HepG2 (cell line): Measurements from ENCODE around the gene MSGN1. TPM values are rescaled to one million over a fixed set of nuclear protein-coding genes. Genes with fewer than 3 reads are reported as not detected.

Source experiments
- PAWR ChIP-seq: sonication (generic); formaldehyde crosslinking; IDR thresholded peaks from 2 replicates; pipeline ENCODE4 v1.4.0; 2020; ENCODE audit warnings: missing genetic modification reagents, mild to moderate bottlenecking, borderline replicate concordance
- polyA plus RNA-seq, 8 experiments: library from polyadenylated mRNA; depleted of rRNA in 3 of 8; stranded (reverse) in 7 of 8; unstranded in 1 of 8; fragments of >200 nt; fragmentation: Illumina TruSeq in 4 of 8; extraction: Trizol in 4 of 8; gene quantifications; 2 replicates each; pipeline versions ENCODE4 v1.2.1 to v1.2.3, GENCODE V29; 2011 to 2016; ENCODE audit warnings: low read depth in 4 of 8, missing spikeins in 1 of 8, mixed read lengths in 1 of 8; ENCODE audit not compliant: insufficient read depth in 1 of 8
- total RNA-seq, 5 experiments: library from RNA; depleted of rRNA; stranded (reverse); fragments of >200 nt; fragmentation: Illumina TruSeq; extraction: Trizol; gene quantifications; 2 replicates each; pipeline ENCODE4 v1.2.3, GENCODE V29; 2016; ENCODE audit warnings: low read depth in 1 of 5
- TF ChIP-seq, protein P1 (sequence below): sonication (generic); formaldehyde crosslinking; IDR thresholded peaks from 2 replicates; pipeline ENCODE4 v1.5.0; 2020; ENCODE audit warnings: mild to moderate bottlenecking, missing genetic modification reagents
- TF ChIP-seq, protein P2 (sequence below): sonication (generic); formaldehyde crosslinking; IDR thresholded peaks from 2 replicates; pipeline ENCODE4 v1.4.0; 2020; ENCODE audit warnings: mild to moderate bottlenecking, missing genetic modification reagents, borderline replicate concordance

MSGN1 gene
- total and polyA plus RNA-seq, 2 of the 13 experiments (the other 11 are each of a cell fraction or from before 2014, with no cell fraction given) = not detected

DNA sequence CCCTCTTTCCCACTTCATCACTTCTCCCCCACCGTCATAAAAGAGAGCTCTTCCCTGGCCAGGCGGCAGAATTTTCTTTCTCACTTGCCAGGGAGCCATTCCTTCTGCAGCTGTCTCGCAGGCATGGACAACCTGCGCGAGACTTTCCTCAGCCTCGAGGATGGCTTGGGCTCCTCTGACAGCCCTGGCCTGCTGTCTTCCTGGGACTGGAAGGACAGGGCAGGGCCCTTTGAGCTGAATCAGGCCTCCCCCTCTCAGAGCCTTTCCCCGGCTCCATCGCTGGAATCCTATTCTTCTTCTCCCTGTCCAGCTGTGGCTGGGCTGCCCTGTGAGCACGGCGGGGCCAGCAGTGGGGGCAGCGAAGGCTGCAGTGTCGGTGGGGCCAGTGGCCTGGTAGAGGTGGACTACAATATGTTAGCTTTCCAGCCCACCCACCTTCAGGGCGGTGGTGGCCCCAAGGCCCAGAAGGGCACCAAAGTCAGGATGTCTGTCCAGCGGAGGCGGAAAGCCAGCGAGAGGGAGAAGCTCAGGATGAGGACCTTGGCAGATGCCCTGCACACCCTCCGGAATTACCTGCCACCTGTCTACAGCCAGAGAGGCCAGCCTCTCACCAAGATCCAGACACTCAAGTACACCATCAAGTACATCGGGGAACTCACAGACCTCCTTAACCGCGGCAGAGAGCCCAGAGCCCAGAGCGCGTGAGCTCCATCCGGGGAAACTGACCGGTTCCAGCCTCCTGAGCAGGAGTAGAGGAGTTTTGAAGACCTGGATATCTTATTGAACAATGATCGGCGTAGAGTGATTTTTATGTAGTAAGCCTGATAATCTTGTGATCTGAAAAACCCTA lies at the start of gene MSGN1 (continued):
- TF ChIP-seq, protein P1, sequence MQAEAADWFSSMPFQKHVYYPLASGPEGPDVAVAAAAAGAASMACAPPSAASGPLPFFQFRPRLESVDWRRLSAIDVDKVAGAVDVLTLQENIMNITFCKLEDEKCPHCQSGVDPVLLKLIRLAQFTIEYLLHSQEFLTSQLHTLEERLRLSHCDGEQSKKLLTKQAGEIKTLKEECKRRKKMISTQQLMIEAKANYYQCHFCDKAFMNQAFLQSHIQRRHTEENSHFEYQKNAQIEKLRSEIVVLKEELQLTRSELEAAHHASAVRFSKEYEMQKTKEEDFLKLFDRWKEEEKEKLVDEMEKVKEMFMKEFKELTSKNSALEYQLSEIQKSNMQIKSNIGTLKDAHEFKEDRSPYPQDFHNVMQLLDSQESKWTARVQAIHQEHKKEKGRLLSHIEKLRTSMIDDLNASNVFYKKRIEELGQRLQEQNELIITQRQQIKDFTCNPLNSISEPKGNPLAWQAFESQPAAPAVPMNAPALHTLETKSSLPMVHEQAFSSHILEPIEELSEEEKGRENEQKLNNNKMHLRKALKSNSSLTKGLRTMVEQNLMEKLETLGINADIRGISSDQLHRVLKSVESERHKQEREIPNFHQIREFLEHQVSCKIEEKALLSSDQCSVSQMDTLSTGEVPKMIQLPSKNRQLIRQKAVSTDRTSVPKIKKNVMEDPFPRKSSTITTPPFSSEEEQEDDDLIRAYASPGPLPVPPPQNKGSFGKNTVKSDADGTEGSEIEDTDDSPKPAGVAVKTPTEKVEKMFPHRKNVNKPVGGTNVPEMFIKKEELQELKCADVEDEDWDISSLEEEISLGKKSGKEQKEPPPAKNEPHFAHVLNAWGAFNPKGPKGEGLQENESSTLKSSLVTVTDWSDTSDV (CRISPR knock-in tag) = no peak
- no peak for TF ChIP-seq PAWR (CRISPR knock-in tag)
- TF ChIP-seq, protein P2, sequence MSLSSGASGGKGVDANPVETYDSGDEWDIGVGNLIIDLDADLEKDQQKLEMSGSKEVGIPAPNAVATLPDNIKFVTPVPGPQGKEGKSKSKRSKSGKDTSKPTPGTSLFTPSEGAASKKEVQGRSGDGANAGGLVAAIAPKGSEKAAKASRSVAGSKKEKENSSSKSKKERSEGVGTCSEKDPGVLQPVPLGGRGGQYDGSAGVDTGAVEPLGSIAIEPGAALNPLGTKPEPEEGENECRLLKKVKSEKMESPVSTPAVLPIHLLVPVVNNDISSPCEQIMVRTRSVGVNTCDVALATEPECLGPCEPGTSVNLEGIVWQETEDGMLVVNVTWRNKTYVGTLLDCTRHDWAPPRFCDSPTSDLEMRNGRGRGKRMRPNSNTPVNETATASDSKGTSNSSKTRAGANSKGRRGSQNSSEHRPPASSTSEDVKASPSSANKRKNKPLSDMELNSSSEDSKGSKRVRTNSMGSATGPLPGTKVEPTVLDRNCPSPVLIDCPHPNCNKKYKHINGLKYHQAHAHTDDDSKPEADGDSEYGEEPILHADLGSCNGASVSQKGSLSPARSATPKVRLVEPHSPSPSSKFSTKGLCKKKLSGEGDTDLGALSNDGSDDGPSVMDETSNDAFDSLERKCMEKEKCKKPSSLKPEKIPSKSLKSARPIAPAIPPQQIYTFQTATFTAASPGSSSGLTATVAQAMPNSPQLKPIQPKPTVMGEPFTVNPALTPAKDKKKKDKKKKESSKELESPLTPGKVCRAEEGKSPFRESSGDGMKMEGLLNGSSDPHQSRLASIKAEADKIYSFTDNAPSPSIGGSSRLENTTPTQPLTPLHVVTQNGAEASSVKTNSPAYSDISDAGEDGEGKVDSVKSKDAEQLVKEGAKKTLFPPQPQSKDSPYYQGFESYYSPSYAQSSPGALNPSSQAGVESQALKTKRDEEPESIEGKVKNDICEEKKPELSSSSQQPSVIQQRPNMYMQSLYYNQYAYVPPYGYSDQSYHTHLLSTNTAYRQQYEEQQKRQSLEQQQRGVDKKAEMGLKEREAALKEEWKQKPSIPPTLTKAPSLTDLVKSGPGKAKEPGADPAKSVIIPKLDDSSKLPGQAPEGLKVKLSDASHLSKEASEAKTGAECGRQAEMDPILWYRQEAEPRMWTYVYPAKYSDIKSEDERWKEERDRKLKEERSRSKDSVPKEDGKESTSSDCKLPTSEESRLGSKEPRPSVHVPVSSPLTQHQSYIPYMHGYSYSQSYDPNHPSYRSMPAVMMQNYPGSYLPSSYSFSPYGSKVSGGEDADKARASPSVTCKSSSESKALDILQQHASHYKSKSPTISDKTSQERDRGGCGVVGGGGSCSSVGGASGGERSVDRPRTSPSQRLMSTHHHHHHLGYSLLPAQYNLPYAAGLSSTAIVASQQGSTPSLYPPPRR (CRISPR knock-in tag) = no peak
